SH-SY5Y (cell line): Measurements from ENCODE around the gene CCDC97.

Experiments used
- GATA2 ChIP-seq: IDR thresholded peaks from 2 replicates; pipeline ENCODE4 v1.6.1; 2011; ENCODE audit warnings: mild to moderate bottlenecking, low read depth, low read length
- GATA3 ChIP-seq: IDR thresholded peaks from 2 replicates; pipeline ENCODE4 v1.6.1; 2011; ENCODE audit warnings: low read depth, mild to moderate bottlenecking, low read length, moderate library complexity

- TF ChIP-seq GATA3: no peak
- TF ChIP-seq GATA2: no peak
Observed at GRCh38 chr19:41319500-41320184, 9.7 kb downstream of the CCDC97 start.
